K562 (cell line): ENCODE measurements around the gene RPH3AL. TPM values are rescaled to one million over a fixed set of nuclear protein-coding genes. Genes with fewer than 3 reads are reported as not detected.

Experiments
- ATAC-seq: fragments of 200-7000 bp; cut with Tn5 transposase; 3 replicates; pipeline ENCODE4 v1.9.1; 2020; ENCODE audit warnings: moderate library complexity
- BruUV-seq: library from RNA; stranded (reverse); fragments of 400-500 nt; replicated peaks from 2 replicates; lab custom pipeline; 2021; lab: Mats Ljungman, UMichigan
- CTCF ChIA-PET: fragments of 300-600 bp; formaldehyde crosslinking; extraction: SDS; loops from one replicate; lab custom pipeline; 2021; ENCODE audit warnings: low intra/inter-chr PET ratio; lab: Yijun Ruan, JAX
- POLR2A ChIA-PET: fragments of 300-600, 350-650 bp; sonication (Branson Sonifier 250); formaldehyde crosslinking; extraction: SDS; loops from one replicate; lab custom pipeline; 2021; ENCODE audit warnings: antibody characterized with exemption, inconsistent platforms; lab: Yijun Ruan, JAX
- DNase-seq, 4 experiments: peaks; one replicate each; pipeline versions ENCODE4 v3.0.0 to v3.0.0-alpha.2; 2011 to 2018; ENCODE audit warnings: low spot score in 3 of 4, mixed read lengths in 3 of 4; ENCODE audit errors: extremely low read depth in 1 of 4
- FAIRE-seq: peaks from 2 replicates; lab custom pipeline; 2011; peaks lifted over from hg19 to GRCh38; lab: Jason Lieb, UNC
- H2AFZ ChIP-seq: 2 replicates; pipeline ENCODE4 v1.6.0; 2011; ENCODE audit warnings: low read depth, low read length, control low read depth, inconsistent platforms
- H3K27ac ChIP-seq: fragments of 200-600 bp; 3 replicates; pipeline ENCODE4 v1.8.0; 2011; ENCODE audit warnings: low read depth, mild to moderate bottlenecking, control low read depth, inconsistent platforms, low read length, moderate library complexity, mixed read lengths; ENCODE audit errors: extremely low read depth
- H3K27me3 ChIP-seq, 2 experiments: fragments of 300-600 bp in 1 of 2; 2 replicates in 1 of 2; 3 replicates in 1 of 2; pipeline versions ENCODE4 v1.6.0 to v1.8.0; 2011; ENCODE audit warnings: inconsistent platforms in 2 of 2, low read length in 2 of 2, mild to moderate bottlenecking in 1 of 2, mixed read lengths in 1 of 2, moderate library complexity in 1 of 2; ENCODE audit not compliant: control insufficient read depth in 2 of 2, insufficient read depth in 2 of 2
- H3K36me3 ChIP-seq: fragments of 300-600 bp; 3 replicates; pipeline ENCODE4 v1.8.0; 2011; ENCODE audit warnings: mild to moderate bottlenecking, low read length, inconsistent platforms; ENCODE audit not compliant: control insufficient read depth, insufficient read depth
- H3K4me1 ChIP-seq, 2 experiments: fragments of 200-600 bp in 1 of 2; replicated peaks in 1 of 2; 2 replicates in 1 of 2; 3 replicates in 1 of 2; pipeline versions ENCODE4 v1.5.1 to v1.8.0; 2011; ENCODE audit warnings: inconsistent platforms in 2 of 2, low read length in 2 of 2, mild to moderate bottlenecking in 1 of 2, mixed read lengths in 1 of 2, moderate library complexity in 1 of 2; ENCODE audit not compliant: control insufficient read depth in 2 of 2, insufficient read depth in 2 of 2
- H3K4me2 ChIP-seq: 2 replicates; pipeline ENCODE4 v1.6.1; 2011; ENCODE audit warnings: low read length, control low read depth, inconsistent platforms, mixed read lengths; ENCODE audit not compliant: insufficient read depth
- H3K4me3 ChIP-seq: fragments of 200-600 bp; sonication (generic), shearing (Covaris generic); 2 replicates; pipeline ENCODE4 v1.5.1; 2016; ENCODE audit warnings: control low read depth, inconsistent platforms
- H3K79me2 ChIP-seq: fragments of 200-600 bp; 3 replicates; pipeline ENCODE4 v1.8.0; 2011; ENCODE audit warnings: low read length, inconsistent platforms; ENCODE audit not compliant: control insufficient read depth, insufficient read depth
- H3K9ac ChIP-seq, 2 experiments: 2 replicates each; pipeline versions ENCODE4 v1.6.0 to v1.6.1; 2011; ENCODE audit warnings: low read depth in 2 of 2, low read length in 2 of 2, control low read depth in 1 of 2, inconsistent platforms in 1 of 2, mild to moderate bottlenecking in 1 of 2, mixed read lengths in 1 of 2; ENCODE audit not compliant: insufficient read depth in 1 of 2
- H3K9me1 ChIP-seq: one replicate; pipeline ENCODE4 v1.6.0; 2011; ENCODE audit warnings: inconsistent platforms, mild to moderate bottlenecking, low read length, moderate library complexity; ENCODE audit not compliant: control insufficient read depth, insufficient read depth
- H3K9me3 ChIP-seq: replicated peaks from 2 replicates; pipeline ENCODE4 v1.5.1; 2011; ENCODE audit warnings: low read depth, low read length, inconsistent platforms; ENCODE audit not compliant: control insufficient read depth, insufficient read depth
- H4K20me1 ChIP-seq: replicated peaks from 2 replicates; pipeline ENCODE4 v1.6.1; 2011; ENCODE audit warnings: low read length, inconsistent platforms, mixed read lengths; ENCODE audit not compliant: control insufficient read depth, insufficient read depth
- HDAC1 ChIP-seq, 2 experiments: fragments of 450-650 bp; IDR thresholded peaks; 2 replicates each; pipeline ENCODE4 v1.6.1; 2016 to 2017; ENCODE audit warnings: inconsistent platforms in 1 of 2, mild to moderate bottlenecking in 1 of 2, moderate library complexity in 1 of 2
- HDGF ChIP-seq: fragments of 450-650 bp; IDR thresholded peaks from 2 replicates; pipeline ENCODE4 v1.6.1; 2016
- KLF16 ChIP-seq: IDR thresholded peaks from 2 replicates; pipeline ENCODE4 v1.6.1; 2016; ENCODE audit warnings: antibody characterized with exemption
- MLLT1 ChIP-seq, 2 experiments: fragments of 450-650 bp; IDR thresholded peaks; 2 replicates each; pipeline ENCODE4 v1.6.1; 2016
- NEUROD1 ChIP-seq: fragments of 150-350 bp; IDR thresholded peaks from 2 replicates; pipeline ENCODE4 v1.6.1; 2014; ENCODE audit warnings: borderline replicate concordance, low read length, low read depth; ENCODE audit not compliant: partially characterized antibody
- RFX7 ChIP-seq: fragments of 250-450 bp; sonication (Bioruptor Pico); IDR thresholded peaks from 2 replicates; pipeline ENCODE4 v1.5.1; 2021; ENCODE audit warnings: mild to moderate bottlenecking
- SNRNP70 ChIP-seq: fragments of 200-400 bp; formaldehyde crosslinking; optimal IDR thresholded peaks from 2 replicates; pipeline ENCODE3; 2017; ENCODE audit warnings: low read depth, low read length
- ZBTB9 ChIP-seq: fragments of 450-650 bp; formaldehyde crosslinking; IDR thresholded peaks from 2 replicates; pipeline ENCODE4 v1.4.0; 2020; ENCODE audit warnings: mild to moderate bottlenecking, moderate library complexity
- ZNF140 ChIP-seq: fragments of 250-450 bp; sonication (Bioruptor Pico); IDR thresholded peaks from 2 replicates; pipeline ENCODE4 v1.8.0; 2021; ENCODE audit warnings: moderate library complexity, mild to moderate bottlenecking, inconsistent platforms
- ZNF655 ChIP-seq: fragments of 250-450 bp; sonication (Bioruptor Pico); IDR thresholded peaks from 2 replicates; pipeline ENCODE4 v1.5.0; 2021
- ZNF707 ChIP-seq: fragments of 250-450 bp; sonication (Bioruptor Pico); conservative IDR thresholded peaks from 2 replicates; pipeline ENCODE4 v1.8.0; 2022; ENCODE audit warnings: inconsistent platforms, mild to moderate bottlenecking, moderate library complexity
- WGBS: fragments of 100-300 bp; shearing (Covaris generic); methylation state at CpG from one replicate; pipeline ENCODE4 v1.1.6; 2016; ENCODE audit warnings: low coverage, mixed read lengths; ENCODE audit not compliant: insufficient coverage; ENCODE audit errors: missing lambda C conversion rate; 5-methylcytosine and 5-hydroxymethylcytosine counted together
- in situ Hi-C: fragments of 300-500 bp; cut with MboI; formaldehyde crosslinking; loops from 4 replicates; pipeline ENCODE4 v1.15.0; 2018; ENCODE audit warnings: inconsistent platforms, mixed read lengths
- intact Hi-C: fragments of 100-400 bp; cut with micrococcal nuclease; formaldehyde crosslinking; loops from 2 replicates; pipeline ENCODE4 v1.14.2; 2022
- polyA plus RNA-seq, 8 experiments: library from polyadenylated mRNA; depleted of rRNA in 4 of 8; stranded (reverse) in 5 of 8; unstranded in 3 of 8; fragments of >200 nt; fragmentation: Nextera tagmentation in 2 of 8; fragmentation: Illumina TruSeq in 1 of 8; extraction: Ambion mirVana in 2 of 8; extraction: Trizol in 1 of 8; gene quantifications; 2 replicates each; pipeline versions ENCODE4 v1.2.1 to v1.2.3, GENCODE V29; 2011 to 2014; ENCODE audit warnings: inconsistent platforms in 1 of 8, missing spikeins in 1 of 8
- total RNA-seq, 7 experiments: library from RNA; depleted of rRNA in 6 of 7; stranded (reverse); fragments of >200 nt in 6 of 7; fragmentation: Illumina TruSeq in 2 of 7; extraction: Trizol in 2 of 7; gene quantifications; 2 replicates each; pipeline versions ENCODE4 v1.2.1 to v1.2.3, GENCODE V29; 2011 to 2021; ENCODE audit warnings: low replicate concordance in 1 of 7

The RPH3AL gene
- total and polyA plus RNA-seq, 9 of the 15 experiments (the other 6 are each of a cell fraction or from before 2014, with no cell fraction given), result 0.18 to 1.7 (median 0.39) TPM

- in situ Hi-C loops (no loop called here), intact Hi-C loops (no loop called here)
- 22% methylated on average over 9 of the region's 9 CpGs for WGBS
- BruUV-seq, result no TSS peak
- H2AFZ ChIP-seq, result no peak overlapping the region
- TF ChIP-seq ZNF707 (CRISPR knock-in tag) (no peak), HDAC1 (IDR thresholded peaks at IDR 0.05) (no peak)
- ChIA-PET POLR2A (no interaction called here), CTCF (no interaction called here)
- H3K27me3 ChIP-seq, result peaks cover 6 to 26% of the 10 kb centered on the region in 2 experiments; a peak in 4 of 5 replicates
- no peak overlapping the region for H3K9ac ChIP-seq
- no peak for FAIRE-seq
- no peak overlapping the region for H3K27ac ChIP-seq
- H3K4me2 ChIP-seq, result no peak overlapping the region
- no peak for ATAC-seq
- H3K9me3 ChIP-seq, result no peaks in the 10 kb centered on the region
- H3K9me1 ChIP-seq, result no peaks in the 10 kb centered on the region
- no peak for DNase-seq
- no peaks in the 10 kb centered on the region for H3K36me3 ChIP-seq
- no peaks in the 10 kb centered on the region for H4K20me1 ChIP-seq
- H3K4me3 ChIP-seq, result no peak overlapping the region
- H3K79me2 ChIP-seq, result no peaks in the 10 kb centered on the region
- peaks cover 0 to 4% of the 10 kb centered on the region in 2 experiments; a peak in 1 of 5 replicates for H3K4me1 ChIP-seq
Observed at GRCh38 chr17:395179-395578, 42.6 kb upstream of the RPH3AL start.

- peaks cover 6 to 26% of the 10 kb centered on the region in 2 experiments; a peak in 4 of 5 replicates for H3K27me3 ChIP-seq
- no peak for FAIRE-seq
- no peak overlapping the region for H3K4me2 ChIP-seq
- ATAC-seq, result no peak
- H3K9me1 ChIP-seq, result no peaks in the 10 kb centered on the region
- H3K36me3 ChIP-seq, result no peaks in the 10 kb centered on the region
- H2AFZ ChIP-seq, result no peak overlapping the region; the same call in 1 of the 2 replicates
- H3K9ac ChIP-seq, result no peak overlapping the region
- DNase-seq, result no peak
- ChIA-PET CTCF (no interaction called here), POLR2A (no interaction called here)
- H3K4me3 ChIP-seq, result no peak overlapping the region
- BruUV-seq, result no TSS peak
- intact Hi-C loops, result no loop called here
- in situ Hi-C loops, result no loop called here
- peaks cover 0 to 4% of the 10 kb centered on the region in 2 experiments; a peak in 1 of 5 replicates for H3K4me1 ChIP-seq
- H3K9me3 ChIP-seq, result no peaks in the 10 kb centered on the region
- H3K79me2 ChIP-seq, result no peaks in the 10 kb centered on the region
- WGBS, result 16% methylated on average over 7 of the region's 9 CpGs
- H3K27ac ChIP-seq, result no peak overlapping the region
- H4K20me1 ChIP-seq, result no peaks in the 10 kb centered on the region
- TF ChIP-seq ZNF140 (no peak), RFX7 (CRISPR knock-in tag) (no peak), KLF16 (no peak), NEUROD1 (no peak), ZNF655 (no peak), SNRNP70 (no peak), HDGF (no peak), MLLT1 (IDR thresholded peaks at IDR 0.05) (no peak), ZBTB9 (no peak)
Observed at GRCh38 chr17:394718-395095, 42.1 kb upstream of the RPH3AL start.
